Measurements from ENCODE around the gene MYCL. TPM values are rescaled to one million over a fixed set of nuclear protein-coding genes. Genes with fewer than 3 reads are reported as not detected.

MYCL gene
- total and polyA plus RNA-seq, 2 of the 13 experiments (the other 11 are each of a cell fraction or from before 2014, with no cell fraction given): 0.31 to 1.7 TPM

DNA sequence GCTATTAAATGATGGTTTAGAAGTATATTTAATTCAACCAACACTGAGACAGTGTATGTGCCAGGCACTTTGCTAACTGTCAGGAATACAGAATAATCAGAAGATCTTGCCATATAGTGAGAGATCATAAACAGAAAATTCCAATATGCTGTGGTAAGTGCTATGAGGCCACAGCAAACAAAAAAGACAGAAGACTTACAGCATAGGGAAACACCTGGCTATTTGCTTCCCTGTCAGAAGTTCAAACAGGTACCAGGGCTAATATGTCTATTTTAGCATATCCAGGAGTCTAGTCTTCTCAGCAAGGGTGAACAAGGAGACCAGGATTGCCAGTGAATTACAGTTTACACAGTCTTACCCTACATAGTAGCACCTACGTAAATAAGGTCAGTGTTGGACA, 48.8 kb downstream of the MYCL start:
- no peak overlapping the region for H3K9ac ChIP-seq (ENCODE audit: insufficient read depth, low read depth, low read length)
- no peaks in the 10 kb centered on the region for H3K9me3 ChIP-seq (ENCODE audit: low read length)
- H3K36me3 ChIP-seq (replicated peaks in 1 of 2; ENCODE audit: control insufficient read depth in 1 of 2, insufficient read depth in 2 of 2, low read length in 2 of 2): peaks cover 6 to 36% of the 10 kb centered on the region in 2 experiments
- no peak for TF ChIP-seq NR1H2 (CRISPR knock-in tag; IDR thresholded peaks at IDR 0.05; ENCODE audit: borderline replicate concordance, low read depth)
- TF ChIP-seq SNAPC2 (CRISPR knock-in tag; IDR thresholded peaks at IDR 0.05): no peak
- peaks cover 11% of the 10 kb centered on the region; the same call in 1 of the 2 replicates for H4K20me1 ChIP-seq (ENCODE audit: insufficient read depth, low read length)
- FAIRE-seq (no peak), DNase-seq (ENCODE audit: low spot score) (no peak), ATAC-seq (peak; percentile 37; the same call in 2 of the 3 replicates)
- H3K27ac ChIP-seq (ENCODE audit: extremely low read length, insufficient read depth, low read length): peak overlapping the region; percentile 64
- H2AFZ ChIP-seq (ENCODE audit: low read length): no peak overlapping the region
- H3K27me3 ChIP-seq (ENCODE audit: control insufficient read depth in 1 of 2, insufficient read depth in 2 of 2, low read length in 2 of 2): no peaks in the 10 kb centered on the region
- peaks cover 9% of the 10 kb centered on the region for H3K79me2 ChIP-seq (ENCODE audit: insufficient read depth, low read length)
- intact Hi-C loops (cut with micrococcal nuclease; ENCODE audit: unreplicated experiment) (loop anchor here (5.0 kb wide), 1 partner anchor 49 kb away; the partner anchor contains the start of gene MYCL), in situ Hi-C loops (cut with HindIII; ENCODE audit: extremely low pct_ligation_motif_present, low pct_unique_long_range_greater_than_20kb) (no loop called here)
- ChIA-PET CTCF (ENCODE audit: low intra/inter-chr PET ratio, low total read pairs) (no interaction called here), POLR2A (interaction anchor here (0.8 kb wide), 1 partner anchor 49 kb away, joined by 3 read pairs; no protein-coding TSS in a partner anchor)
- peaks cover 23% of the 10 kb centered on the region for H3K4me1 ChIP-seq (ENCODE audit: insufficient read depth, low read length)
- 94% methylated on average over 1 of the region's 1 CpG for whole genome bisulfite sequencing (ENCODE audit: low lambda C conversion rate)
- H3K4me2 ChIP-seq (ENCODE audit: low read depth, low read length): peak overlapping the region; percentile 39; the same call in 1 of the 2 replicates
- no peak overlapping the region for H3K4me3 ChIP-seq (replicated peaks in 1 of 3; ENCODE audit: insufficient read depth in 1 of 3, low read depth in 2 of 3, low read length in 3 of 3)
- BruUV-seq (replicated peaks): no TSS peak

DNA sequence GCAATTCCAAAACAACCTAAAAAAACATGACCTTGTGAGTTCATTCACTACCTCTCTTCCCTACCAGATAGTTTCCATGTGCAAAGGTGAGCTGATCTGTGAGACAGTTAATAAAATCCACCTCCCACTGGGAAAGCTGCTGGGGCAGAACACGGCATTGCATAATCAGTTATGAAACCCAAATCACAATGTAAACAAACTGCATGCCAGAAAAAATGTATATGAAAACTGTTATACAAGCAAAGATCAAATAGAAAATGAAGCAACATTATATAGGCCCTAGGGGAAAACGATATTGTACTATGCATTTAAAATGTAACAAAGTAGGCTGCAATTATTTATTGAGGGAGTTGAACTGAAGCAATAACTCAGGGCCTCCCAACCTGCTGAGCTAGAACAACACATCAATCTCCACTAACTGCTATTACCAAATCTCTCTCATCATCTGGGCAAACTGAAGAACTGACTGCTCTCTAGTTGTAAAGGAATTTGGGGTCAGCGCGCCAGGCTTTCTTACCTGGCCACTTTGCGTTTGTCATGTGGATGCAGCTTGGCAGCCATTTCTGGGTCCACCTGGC, 49.4 kb downstream of the MYCL start:
- Histone ChIP-seq H3K4me3 (replicated peaks in 1 of 3; ENCODE audit: insufficient read depth in 1 of 3, low read depth in 2 of 3, low read length in 3 of 3) (no peak overlapping the region), H3K79me2 (ENCODE audit: insufficient read depth, low read length) (peaks cover 7% of the 10 kb centered on the region), H3K27ac (ENCODE audit: extremely low read length, insufficient read depth, low read length) (peak overlapping the region; percentile 64), H3K36me3 (replicated peaks in 1 of 2; ENCODE audit: control insufficient read depth in 1 of 2, insufficient read depth in 2 of 2, low read length in 2 of 2) (peaks cover 8 to 41% of the 10 kb centered on the region in 2 experiments), H4K20me1 (ENCODE audit: insufficient read depth, low read length) (peaks cover 11% of the 10 kb centered on the region; the same call in 1 of the 2 replicates), H3K9ac (ENCODE audit: insufficient read depth, low read depth, low read length) (no peak overlapping the region), H3K4me1 (ENCODE audit: insufficient read depth, low read length) (peaks cover 23% of the 10 kb centered on the region), H3K4me2 (ENCODE audit: low read depth, low read length) (peak overlapping the region; percentile 39), H2AFZ (ENCODE audit: low read length) (no peak overlapping the region), H3K9me3 (ENCODE audit: low read length) (no peaks in the 10 kb centered on the region), H3K27me3 (ENCODE audit: control insufficient read depth in 1 of 2, insufficient read depth in 2 of 2, low read length in 2 of 2) (no peaks in the 10 kb centered on the region)
- FAIRE-seq (peak; percentile 67), DNase-seq (ENCODE audit: low spot score) (peak; percentile 69), ATAC-seq (peak; percentile 77)
- CTCF ChIA-PET (ENCODE audit: low intra/inter-chr PET ratio, low total read pairs): no interaction called here
- in situ Hi-C loops (cut with HindIII; ENCODE audit: extremely low pct_ligation_motif_present, low pct_unique_long_range_greater_than_20kb) (no loop called here), intact Hi-C loops (cut with micrococcal nuclease; ENCODE audit: unreplicated experiment) (loop anchor here (5.0 kb wide), 1 partner anchor 50 kb away; the partner anchor contains the start of gene MYCL)
- POLR2A ChIA-PET: interaction anchor here (0.8 kb wide), 1 partner anchor 50 kb away, joined by 3 read pairs; no protein-coding TSS in a partner anchor
- 48% methylated on average over 5 of the region's 5 CpGs for WGBS (ENCODE audit: low lambda C conversion rate)
- BruUV-seq (replicated peaks): no TSS peak
- TF ChIP-seq GZF1 (CRISPR knock-in tag; IDR thresholded peaks at IDR 0.05) (no peak), NR3C1 (CRISPR knock-in tag; IDR thresholded peaks at IDR 0.05) (no peak), NCOA2 (CRISPR knock-in tag; IDR thresholded peaks at IDR 0.05) (peak; percentile 74), ZNF225 (CRISPR knock-in tag; IDR thresholded peaks at IDR 0.05) (no peak), ZNF816 (CRISPR knock-in tag; IDR thresholded peaks at IDR 0.05; ENCODE audit: borderline replicate concordance) (no peak), TSC22D2 (CRISPR knock-in tag; IDR thresholded peaks at IDR 0.05; ENCODE audit: borderline replicate concordance) (no peak), ZBTB20 (CRISPR knock-in tag; IDR thresholded peaks at IDR 0.05; ENCODE audit: borderline replicate concordance, low read depth) (peak; percentile 100), ZNF616 (CRISPR knock-in tag; IDR thresholded peaks at IDR 0.05; ENCODE audit: low read depth) (no peak), SAFB2 (CRISPR knock-in tag; IDR thresholded peaks at IDR 0.05; ENCODE audit: borderline replicate concordance, low read depth) (no peak), ZC3H13 (CRISPR knock-in tag; IDR thresholded peaks at IDR 0.05) (no peak), KAT2B (IDR thresholded peaks at IDR 0.05; ENCODE audit: borderline replicate concordance, low read depth, low read length) (no peak), HIVEP1 (CRISPR knock-in tag; IDR thresholded peaks at IDR 0.05) (no peak), ZNF282 (IDR thresholded peaks at IDR 0.05; ENCODE audit: partially characterized antibody) (no peak), CCDC6 (CRISPR knock-in tag; IDR thresholded peaks at IDR 0.05) (no peak)
- TF ChIP-seq, protein P1, sequence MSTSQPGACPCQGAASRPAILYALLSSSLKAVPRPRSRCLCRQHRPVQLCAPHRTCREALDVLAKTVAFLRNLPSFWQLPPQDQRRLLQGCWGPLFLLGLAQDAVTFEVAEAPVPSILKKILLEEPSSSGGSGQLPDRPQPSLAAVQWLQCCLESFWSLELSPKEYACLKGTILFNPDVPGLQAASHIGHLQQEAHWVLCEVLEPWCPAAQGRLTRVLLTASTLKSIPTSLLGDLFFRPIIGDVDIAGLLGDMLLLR (CRISPR knock-in tag; IDR thresholded peaks at IDR 0.05): no peak
- TF ChIP-seq, protein P2, sequence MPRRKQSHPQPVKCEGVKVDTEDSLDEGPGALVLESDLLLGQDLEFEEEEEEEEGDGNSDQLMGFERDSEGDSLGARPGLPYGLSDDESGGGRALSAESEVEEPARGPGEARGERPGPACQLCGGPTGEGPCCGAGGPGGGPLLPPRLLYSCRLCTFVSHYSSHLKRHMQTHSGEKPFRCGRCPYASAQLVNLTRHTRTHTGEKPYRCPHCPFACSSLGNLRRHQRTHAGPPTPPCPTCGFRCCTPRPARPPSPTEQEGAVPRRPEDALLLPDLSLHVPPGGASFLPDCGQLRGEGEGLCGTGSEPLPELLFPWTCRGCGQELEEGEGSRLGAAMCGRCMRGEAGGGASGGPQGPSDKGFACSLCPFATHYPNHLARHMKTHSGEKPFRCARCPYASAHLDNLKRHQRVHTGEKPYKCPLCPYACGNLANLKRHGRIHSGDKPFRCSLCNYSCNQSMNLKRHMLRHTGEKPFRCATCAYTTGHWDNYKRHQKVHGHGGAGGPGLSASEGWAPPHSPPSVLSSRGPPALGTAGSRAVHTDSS (CRISPR knock-in tag; conservative IDR thresholded peaks at IDR 0.05): no peak
